HFF-Myc (cell line): Measurements from ENCODE around the gene BOD1.

ENCODE experiments used
- DNase-seq: peaks from one replicate; pipeline ENCODE4 v3.0.0-alpha.2; 2011; ENCODE audit warnings: low read depth; ENCODE audit errors: extremely low read depth
- H3K4me3 ChIP-seq: replicated peaks from 2 replicates; pipeline ENCODE4 v1.5.1; 2011; ENCODE audit warnings: low read depth, mild to moderate bottlenecking, control low read depth, low read length
- CTCF ChIP-seq: IDR thresholded peaks from 2 replicates; pipeline ENCODE4 v1.5.1; 2012; ENCODE audit warnings: mild to moderate bottlenecking, low read depth, low read length, control low read depth; ENCODE audit errors: missing control alignments

The BOD1 gene

GRCh38 chr5:173572431-173573125 is 43.9 kb downstream of the BOD1 start:
- no peak for TF ChIP-seq CTCF
- DNase-seq, result no peak
- no peak overlapping the region for H3K4me3 ChIP-seq

GRCh38 chr5:173570321-173571090 is 45.9 kb downstream of the BOD1 start:
- DNase-seq, result no peak
- TF ChIP-seq CTCF, result no peak
- H3K4me3 ChIP-seq, result no peak overlapping the region

GRCh38 chr5:173568703-173569102 is 47.7 kb downstream of the BOD1 start:
- H3K4me3 ChIP-seq, result no peak overlapping the region
- TF ChIP-seq CTCF, result no peak
- DNase-seq, result no peak

GRCh38 chr5:173568128-173568527 is 48.3 kb downstream of the BOD1 start:
- no peak for TF ChIP-seq CTCF
- no peak for DNase-seq

GRCh38 chr5:173567548-173567947 is 48.9 kb downstream of the BOD1 start:
- DNase-seq, result no peak
- no peak overlapping the region for H3K4me3 ChIP-seq
- TF ChIP-seq CTCF, result no peak

More at GRCh38 chr5:173568128-173568527, 48.3 kb downstream of the BOD1 start:
- H3K4me3 ChIP-seq, result no peak overlapping the region

- no peak for TF ChIP-seq CTCF
- DNase-seq, result no peak
- H3K4me3 ChIP-seq, result no peak overlapping the region
Observed at GRCh38 chr5:173565491-173566072, 50.9 kb downstream of the BOD1 start.
